ENCODE measurements around the gene SMIM34.
"Not testable (repeated sequence)": the region's sequence is repeated elsewhere in the genome, so short reads cannot be mapped to it uniquely, and the experiment has no call there.

DNA sequence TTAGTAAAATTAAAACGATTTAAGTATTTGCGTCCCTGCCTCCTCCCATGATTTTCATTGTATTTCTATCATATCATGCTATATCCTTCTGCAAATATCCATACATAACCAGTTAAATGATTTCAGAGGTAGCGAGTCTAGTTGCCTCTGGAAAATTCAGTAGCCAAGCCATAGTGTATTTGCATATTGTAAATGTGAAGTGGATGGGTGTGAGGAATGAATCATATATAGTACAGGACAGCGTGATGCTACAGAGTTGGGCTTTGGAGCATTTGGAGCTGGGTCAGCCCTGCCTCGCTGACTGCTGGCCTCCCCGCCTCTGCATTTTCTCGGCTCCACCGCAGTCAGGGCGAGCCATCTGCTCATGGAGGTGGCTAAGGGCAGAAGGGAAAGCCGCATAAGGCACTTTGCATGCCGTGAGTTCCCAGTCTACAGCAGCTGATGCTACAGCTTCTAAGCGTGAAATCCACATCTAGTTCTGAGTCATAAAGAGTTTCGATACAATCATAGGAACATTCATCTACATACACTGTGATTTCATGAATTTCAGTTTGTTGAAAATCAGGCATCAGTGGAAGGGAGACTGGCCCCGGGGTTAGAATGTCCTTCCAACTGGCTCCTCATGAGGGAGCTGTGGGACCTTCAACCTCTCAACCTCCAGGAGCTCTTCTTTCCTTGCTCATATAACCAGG lies 39.9 kb downstream of the SMIM34 start:
- TF ChIP-seq, protein P1, sequence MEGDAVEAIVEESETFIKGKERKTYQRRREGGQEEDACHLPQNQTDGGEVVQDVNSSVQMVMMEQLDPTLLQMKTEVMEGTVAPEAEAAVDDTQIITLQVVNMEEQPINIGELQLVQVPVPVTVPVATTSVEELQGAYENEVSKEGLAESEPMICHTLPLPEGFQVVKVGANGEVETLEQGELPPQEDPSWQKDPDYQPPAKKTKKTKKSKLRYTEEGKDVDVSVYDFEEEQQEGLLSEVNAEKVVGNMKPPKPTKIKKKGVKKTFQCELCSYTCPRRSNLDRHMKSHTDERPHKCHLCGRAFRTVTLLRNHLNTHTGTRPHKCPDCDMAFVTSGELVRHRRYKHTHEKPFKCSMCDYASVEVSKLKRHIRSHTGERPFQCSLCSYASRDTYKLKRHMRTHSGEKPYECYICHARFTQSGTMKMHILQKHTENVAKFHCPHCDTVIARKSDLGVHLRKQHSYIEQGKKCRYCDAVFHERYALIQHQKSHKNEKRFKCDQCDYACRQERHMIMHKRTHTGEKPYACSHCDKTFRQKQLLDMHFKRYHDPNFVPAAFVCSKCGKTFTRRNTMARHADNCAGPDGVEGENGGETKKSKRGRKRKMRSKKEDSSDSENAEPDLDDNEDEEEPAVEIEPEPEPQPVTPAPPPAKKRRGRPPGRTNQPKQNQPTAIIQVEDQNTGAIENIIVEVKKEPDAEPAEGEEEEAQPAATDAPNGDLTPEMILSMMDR (conservative IDR thresholded peaks at IDR 0.05): not testable (repeated sequence)
- not testable (repeated sequence) for TF ChIP-seq ZFX (IDR thresholded peaks at IDR 0.05)

All from C4-2B (cell line).